Amniotic epithelial cell (primary cell): ENCODE data around the gene EFNA3.

ENCODE experiments used
- DNase-seq: peaks from one replicate; pipeline ENCODE4 v3.0.0-alpha.2; 2010; ENCODE audit warnings: low read depth

EFNA3 gene

GRCh38 chr1:155083865-155084721 is 5.5 kb downstream of the EFNA3 start:
- DNase-seq: no peak

- DNase-seq: peak; percentile 87
These were observed 6.3 kb downstream of the EFNA3 start for GRCh38 chr1:155084722-155085503.

GRCh38 chr1:155085504-155086127 is 7.0 kb downstream of the EFNA3 start:
- DNase-seq: no peak

GRCh38 chr1:155086128-155086741 is 7.6 kb downstream of the EFNA3 start:
- peak; percentile 20 for DNase-seq

GRCh38 chr1:155086856-155087535 is 8.4 kb downstream of the EFNA3 start:
- no peak for DNase-seq

GRCh38 chr1:155091071-155092051 is 12.7 kb downstream of the EFNA3 start:
- DNase-seq: peak; percentile 39

- DNase-seq: no peak
These were observed 13.5 kb downstream of the EFNA3 start for GRCh38 chr1:155092131-155092530.

GRCh38 chr1:155092641-155093040 is 14.0 kb downstream of the EFNA3 start:
- DNase-seq: no peak

- peak; percentile 47 for DNase-seq
These were observed 15.4 kb downstream of the EFNA3 start for GRCh38 chr1:155093911-155094621.

GRCh38 chr1:155094622-155094948 is 15.9 kb downstream of the EFNA3 start:
- DNase-seq: no peak

- DNase-seq: no peak
These were observed 20.7 kb downstream of the EFNA3 start for GRCh38 chr1:155099331-155099730.

GRCh38 chr1:155103325-155103724 is 24.7 kb downstream of the EFNA3 start:
- peak; percentile 63 for DNase-seq

- no peak for DNase-seq
These were observed 26.2 kb downstream of the EFNA3 start for GRCh38 chr1:155104605-155105534.

- peak; percentile 71 for DNase-seq
These were observed 27.0 kb downstream of the EFNA3 start for GRCh38 chr1:155105604-155106011.

- DNase-seq: no peak
These were observed 28.2 kb downstream of the EFNA3 start for GRCh38 chr1:155106862-155107261.

- no peak for DNase-seq
These were observed 28.9 kb downstream of the EFNA3 start for GRCh38 chr1:155107309-155108264.

- no peak for DNase-seq
These were observed 29.7 kb downstream of the EFNA3 start for GRCh38 chr1:155108296-155108695.

GRCh38 chr1:155110381-155110780 is 31.7 kb downstream of the EFNA3 start:
- no peak for DNase-seq
